ENCODE results near the gene URB2. TPM values are rescaled to one million over a fixed set of nuclear protein-coding genes. Genes with fewer than 3 reads are reported as not detected.

Gene URB2
- total RNA-seq, 4 donors from 2014 or later, result 8.7 to 13.1 (median 10.0) TPM

GRCh38 chr1:229642970-229643369, 16.9 kb downstream of the URB2 start:
- H3K36me3 ChIP-seq, result peaks cover 0 to 80% (median 0%) of the 10 kb centered on the region in 3 donors
- peaks cover 0 to 5% (median 0%) of the 10 kb centered on the region in 4 donors for H3K4me1 ChIP-seq
- 91 to 98% methylated on average over 4 of the region's 4 CpGs for WGBS, 2 donors
- TF ChIP-seq POLR2A (IDR thresholded peaks at IDR 0.05) (no peak), EP300 (IDR thresholded peaks at IDR 0.05) (no peak), CTCF (IDR thresholded peaks at IDR 0.05) (no peak)
- H3K27me3 ChIP-seq, result no peaks in the 10 kb centered on the region
- no peak for DNase-seq (ENCODE audit: low spot score in 2 of 2)
- no peak overlapping the region for H3K27ac ChIP-seq
- H3K4me3 ChIP-seq, result no peak overlapping the region
- H3K9me3 ChIP-seq, result no peaks in the 10 kb centered on the region

- no peaks in the 10 kb centered on the region for H3K9me3 ChIP-seq
- no peak for TF ChIP-seq CTCF (IDR thresholded peaks at IDR 0.05)
- TF ChIP-seq POLR2A (IDR thresholded peaks at IDR 0.05), result no peak
- TF ChIP-seq EP300 (IDR thresholded peaks at IDR 0.05), result no peak
- H3K4me3 ChIP-seq, result no peak overlapping the region
- no peak overlapping the region for H3K27ac ChIP-seq
- WGBS, 2 donors, result 82 to 84% methylated on average over 6 of the region's 6 CpGs
- no peak for DNase-seq (ENCODE audit: low spot score in 2 of 2)
- H3K4me1 ChIP-seq, result peaks cover 0 to 5% (median 0%) of the 10 kb centered on the region in 4 donors
- H3K27me3 ChIP-seq, result no peaks in the 10 kb centered on the region
- H3K36me3 ChIP-seq, result peaks cover 0 to 81% (median 0%) of the 10 kb centered on the region in 3 donors
Measured at GRCh38 chr1:229643996-229644745, 18.1 kb downstream of the URB2 start.

GRCh38 chr1:229645324-229645993, 19.4 kb downstream of the URB2 start:
- H3K4me1 ChIP-seq, result peaks cover 0 to 5% (median 0%) of the 10 kb centered on the region in 4 donors
- H3K27ac ChIP-seq, result peak overlapping the region in 1 of 4 donors; percentile 20
- H3K27me3 ChIP-seq, result no peaks in the 10 kb centered on the region
- H3K36me3 ChIP-seq, result peaks cover 0 to 88% (median 0%) of the 10 kb centered on the region in 3 donors
- H3K4me3 ChIP-seq, result no peak overlapping the region
- TF ChIP-seq EP300 (IDR thresholded peaks at IDR 0.05) (no peak), CTCF (IDR thresholded peaks at IDR 0.05) (no peak), POLR2A (IDR thresholded peaks at IDR 0.05) (no peak)
- DNase-seq (ENCODE audit: low spot score in 2 of 2), result no peak
- WGBS, 2 donors, result 54 to 63% methylated on average over 15 of the region's 15 CpGs
- H3K9me3 ChIP-seq, result no peaks in the 10 kb centered on the region

GRCh38 chr1:229648406-229648805, 22.4 kb downstream of the URB2 start:
- WGBS, 2 donors, result 96 to 98% methylated on average over 4 of the region's 4 CpGs
- no peaks in the 10 kb centered on the region for H3K27me3 ChIP-seq
- no peak overlapping the region for H3K4me3 ChIP-seq
- H3K9me3 ChIP-seq, result no peaks in the 10 kb centered on the region
- no peak for DNase-seq (ENCODE audit: low spot score in 2 of 2)
- peaks cover 0 to 5% (median 0%) of the 10 kb centered on the region in 4 donors for H3K4me1 ChIP-seq
- H3K27ac ChIP-seq, result no peak overlapping the region
- TF ChIP-seq EP300 (IDR thresholded peaks at IDR 0.05) (no peak), CTCF (IDR thresholded peaks at IDR 0.05) (no peak), POLR2A (IDR thresholded peaks at IDR 0.05) (no peak)
- H3K36me3 ChIP-seq, result peaks cover 0 to 98% (median 0%) of the 10 kb centered on the region in 3 donors

GRCh38 chr1:229650045-229650444, 24.0 kb downstream of the URB2 start:
- no peak for TF ChIP-seq CTCF (IDR thresholded peaks at IDR 0.05)
- no peak for TF ChIP-seq POLR2A (IDR thresholded peaks at IDR 0.05)
- TF ChIP-seq EP300 (IDR thresholded peaks at IDR 0.05), result no peak
- Histone ChIP-seq H3K36me3 (peaks cover 0 to 96% (median 2%) of the 10 kb centered on the region in 3 donors), H3K27me3 (no peaks in the 10 kb centered on the region), H3K4me3 (no peak overlapping the region), H3K9me3 (no peaks in the 10 kb centered on the region), H3K4me1 (peaks cover 0 to 5% (median 0%) of the 10 kb centered on the region in 4 donors), H3K27ac (no peak overlapping the region)
- 84 to 86% methylated on average over 4 of the region's 4 CpGs for WGBS, 2 donors
- DNase-seq (ENCODE audit: low spot score in 2 of 2), result no peak

Data from tibial nerve (tissue), 4 donors.